ENCODE results near the gene CORO2B. TPM values are rescaled to one million over a fixed set of nuclear protein-coding genes. Genes with fewer than 3 reads are reported as not detected.

CORO2B gene
- total RNA-seq, 2 donors from 2014 or later: 0.07 TPM; not detected in 1

DNA sequence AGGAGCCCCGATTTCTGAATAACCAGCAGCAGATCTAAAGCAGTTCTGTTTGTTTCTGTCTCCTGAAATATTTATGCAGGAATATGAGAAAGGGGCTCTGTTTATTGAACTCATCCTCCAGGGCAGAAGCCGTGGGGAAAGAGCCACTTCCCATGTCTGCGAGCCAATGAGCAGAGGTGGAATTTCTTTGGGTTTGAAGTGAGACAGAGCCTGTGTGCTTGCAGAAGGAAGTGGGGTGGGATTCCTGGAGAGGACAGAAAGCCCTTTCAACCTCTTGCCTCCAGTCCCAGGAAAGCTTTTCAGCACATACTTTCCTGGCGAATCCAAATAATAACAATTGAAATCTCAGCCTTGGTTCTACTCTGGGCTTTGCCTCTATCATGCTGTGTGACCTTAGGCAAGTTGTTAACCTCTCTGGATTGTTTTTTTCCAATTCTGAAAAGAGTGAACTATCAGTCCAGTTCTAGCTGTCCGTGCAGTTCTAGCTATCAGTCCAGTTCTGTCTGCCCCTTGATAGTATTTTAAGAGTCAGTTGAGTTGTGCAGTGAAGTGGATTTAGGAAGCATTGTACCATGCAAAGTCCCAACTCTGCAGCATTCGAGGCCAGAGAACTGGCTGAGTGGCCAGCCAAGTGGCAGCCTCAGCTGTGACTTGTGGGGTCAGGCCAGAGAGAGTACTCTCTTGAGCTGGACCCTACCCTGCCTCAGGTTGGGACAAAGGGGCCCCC lies 15.9 kb downstream of the CORO2B start:
- H3K36me3 Mint-ChIP-seq (ENCODE audit: insufficient read depth in 2 of 2): no peaks in the 10 kb centered on the region
- no peak overlapping the region for H3K27ac Mint-ChIP-seq
- ATAC-seq (replicated peaks in 1 of 2) (no peak), DNase-seq (no peak)
- no peak overlapping the region for H3K4me3 Mint-ChIP-seq
- peaks cover 23% of the 10 kb centered on the region for H3K27me3 Mint-ChIP-seq (ENCODE audit: low read depth)
- no peaks in the 10 kb centered on the region for H3K9me3 Mint-ChIP-seq
- H3K4me1 Mint-ChIP-seq (ENCODE audit: low read depth): no peaks in the 10 kb centered on the region

- Mint-ChIP-seq H3K4me3 (no peak overlapping the region), H3K9me3 (no peaks in the 10 kb centered on the region), H3K27me3 (ENCODE audit: low read depth) (peaks cover 23% of the 10 kb centered on the region), H3K27ac (no peak overlapping the region), H3K36me3 (ENCODE audit: insufficient read depth in 2 of 2) (no peaks in the 10 kb centered on the region), H3K4me1 (ENCODE audit: low read depth) (no peaks in the 10 kb centered on the region)
- DNase-seq (no peak), ATAC-seq (replicated peaks in 1 of 2) (no peak)
Measured at GRCh38 chr15:68595260-68595564, 16.4 kb downstream of the CORO2B start.

GRCh38 chr15:68595761-68596160 lies 17.0 kb downstream of the CORO2B start:
- Mint-ChIP-seq H3K4me1 (ENCODE audit: low read depth) (no peaks in the 10 kb centered on the region), H3K27me3 (ENCODE audit: low read depth) (peaks cover 22% of the 10 kb centered on the region), H3K36me3 (ENCODE audit: insufficient read depth in 2 of 2) (no peaks in the 10 kb centered on the region), H3K27ac (no peak overlapping the region), H3K9me3 (no peaks in the 10 kb centered on the region), H3K4me3 (no peak overlapping the region)
- DNase-seq (no peak), ATAC-seq (replicated peaks in 1 of 2) (no peak)

- Mint-ChIP-seq H3K27me3 (ENCODE audit: low read depth) (peaks cover 16% of the 10 kb centered on the region), H3K9me3 (no peaks in the 10 kb centered on the region), H3K4me1 (ENCODE audit: low read depth) (no peaks in the 10 kb centered on the region), H3K27ac (no peak overlapping the region), H3K4me3 (no peak overlapping the region), H3K36me3 (ENCODE audit: insufficient read depth in 2 of 2) (no peaks in the 10 kb centered on the region)
- ATAC-seq (replicated peaks in 1 of 2) (no peak), DNase-seq (no peak)
Measured at GRCh38 chr15:68596691-68597090, 17.9 kb downstream of the CORO2B start.

- Mint-ChIP-seq H3K4me3 (no peak overlapping the region), H3K27ac (no peak overlapping the region)
Measured at GRCh38 chr15:68597581-68597980, 18.8 kb downstream of the CORO2B start.

DNA sequence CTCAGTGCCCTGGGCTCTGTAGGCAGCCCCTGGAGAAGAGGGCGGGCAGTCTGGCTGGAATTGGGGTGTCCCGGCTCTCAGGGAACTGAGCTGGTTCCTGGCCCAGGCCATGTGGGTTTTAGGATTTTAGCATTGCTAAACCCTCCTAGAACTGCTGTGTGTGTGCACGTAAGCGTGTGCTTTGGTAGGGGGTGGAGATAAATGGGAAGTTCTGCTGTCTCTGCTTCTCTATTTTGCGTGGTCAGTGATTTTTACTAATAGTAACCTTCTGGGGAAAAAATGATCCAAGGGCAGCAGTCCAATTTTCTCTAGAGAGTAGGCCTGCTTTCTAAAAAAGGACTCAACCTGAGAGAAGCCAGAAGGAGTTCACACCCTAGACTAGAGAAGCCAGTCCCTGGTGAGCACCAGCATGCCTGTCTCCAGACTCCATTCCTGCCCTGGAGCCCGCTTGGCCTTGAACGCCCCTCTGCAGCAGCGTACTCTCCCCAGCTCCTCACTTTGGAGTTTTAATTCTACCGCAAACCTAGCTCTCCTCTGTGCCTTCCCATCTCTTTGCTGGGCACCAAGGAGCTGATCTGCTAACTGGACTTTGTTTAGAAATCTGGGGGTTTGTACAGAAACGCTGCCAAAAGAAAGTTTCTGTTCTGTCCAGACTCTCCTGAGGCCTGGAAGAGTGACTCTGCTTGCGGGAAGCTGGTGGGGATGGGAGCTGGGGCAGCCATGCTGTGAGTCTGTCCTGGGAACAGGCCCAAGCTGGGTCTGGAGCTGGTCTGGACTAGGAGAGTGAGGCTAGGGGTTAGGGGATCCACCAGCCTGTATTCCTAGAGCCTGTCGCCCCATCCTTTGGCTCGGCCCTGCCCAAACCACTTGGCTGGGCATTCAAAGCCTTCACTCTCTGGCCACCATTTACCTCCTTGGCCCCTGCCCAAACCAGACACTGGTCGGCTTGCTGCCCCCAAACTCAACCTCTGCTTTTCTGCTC lies 19.7 kb downstream of the CORO2B start:
- H3K27me3 Mint-ChIP-seq (ENCODE audit: low read depth): peaks cover 5% of the 10 kb centered on the region
- no peak for DNase-seq
- no peak overlapping the region for H3K27ac Mint-ChIP-seq
- ATAC-seq (replicated peaks in 1 of 2): no peak
- no peaks in the 10 kb centered on the region for H3K9me3 Mint-ChIP-seq
- H3K4me1 Mint-ChIP-seq (ENCODE audit: low read depth): no peaks in the 10 kb centered on the region
- H3K36me3 Mint-ChIP-seq (ENCODE audit: insufficient read depth in 2 of 2): no peaks in the 10 kb centered on the region
- H3K4me3 Mint-ChIP-seq: no peak overlapping the region

More at GRCh38 chr15:68597581-68597980, 18.8 kb downstream of the CORO2B start:
- Mint-ChIP-seq H3K27me3 (ENCODE audit: low read depth) (peaks cover 10% of the 10 kb centered on the region), H3K36me3 (ENCODE audit: insufficient read depth in 2 of 2) (no peaks in the 10 kb centered on the region), H3K4me1 (ENCODE audit: low read depth) (no peaks in the 10 kb centered on the region), H3K9me3 (no peaks in the 10 kb centered on the region)
- DNase-seq: no peak
- no peak for ATAC-seq (replicated peaks in 1 of 2)

GRCh38 chr15:68599153-68599545 lies 20.4 kb downstream of the CORO2B start:
- Mint-ChIP-seq H3K36me3 (ENCODE audit: insufficient read depth in 2 of 2) (no peaks in the 10 kb centered on the region), H3K9me3 (no peaks in the 10 kb centered on the region), H3K4me1 (ENCODE audit: low read depth) (no peaks in the 10 kb centered on the region), H3K27ac (no peak overlapping the region), H3K4me3 (no peak overlapping the region), H3K27me3 (ENCODE audit: low read depth) (no peaks in the 10 kb centered on the region)
- ATAC-seq (replicated peaks in 1 of 2): no peak
- no peak for DNase-seq

- ATAC-seq (replicated peaks in 1 of 2) (no peak), DNase-seq (no peak)
- no peaks in the 10 kb centered on the region for H3K9me3 Mint-ChIP-seq
- H3K4me1 Mint-ChIP-seq (ENCODE audit: low read depth): no peaks in the 10 kb centered on the region
- no peaks in the 10 kb centered on the region for H3K27me3 Mint-ChIP-seq (ENCODE audit: low read depth)
- H3K4me3 Mint-ChIP-seq: no peak overlapping the region
- no peak overlapping the region for H3K27ac Mint-ChIP-seq
- no peaks in the 10 kb centered on the region for H3K36me3 Mint-ChIP-seq (ENCODE audit: insufficient read depth in 2 of 2)
Measured at GRCh38 chr15:68599560-68600071, 20.8 kb downstream of the CORO2B start.

DNA sequence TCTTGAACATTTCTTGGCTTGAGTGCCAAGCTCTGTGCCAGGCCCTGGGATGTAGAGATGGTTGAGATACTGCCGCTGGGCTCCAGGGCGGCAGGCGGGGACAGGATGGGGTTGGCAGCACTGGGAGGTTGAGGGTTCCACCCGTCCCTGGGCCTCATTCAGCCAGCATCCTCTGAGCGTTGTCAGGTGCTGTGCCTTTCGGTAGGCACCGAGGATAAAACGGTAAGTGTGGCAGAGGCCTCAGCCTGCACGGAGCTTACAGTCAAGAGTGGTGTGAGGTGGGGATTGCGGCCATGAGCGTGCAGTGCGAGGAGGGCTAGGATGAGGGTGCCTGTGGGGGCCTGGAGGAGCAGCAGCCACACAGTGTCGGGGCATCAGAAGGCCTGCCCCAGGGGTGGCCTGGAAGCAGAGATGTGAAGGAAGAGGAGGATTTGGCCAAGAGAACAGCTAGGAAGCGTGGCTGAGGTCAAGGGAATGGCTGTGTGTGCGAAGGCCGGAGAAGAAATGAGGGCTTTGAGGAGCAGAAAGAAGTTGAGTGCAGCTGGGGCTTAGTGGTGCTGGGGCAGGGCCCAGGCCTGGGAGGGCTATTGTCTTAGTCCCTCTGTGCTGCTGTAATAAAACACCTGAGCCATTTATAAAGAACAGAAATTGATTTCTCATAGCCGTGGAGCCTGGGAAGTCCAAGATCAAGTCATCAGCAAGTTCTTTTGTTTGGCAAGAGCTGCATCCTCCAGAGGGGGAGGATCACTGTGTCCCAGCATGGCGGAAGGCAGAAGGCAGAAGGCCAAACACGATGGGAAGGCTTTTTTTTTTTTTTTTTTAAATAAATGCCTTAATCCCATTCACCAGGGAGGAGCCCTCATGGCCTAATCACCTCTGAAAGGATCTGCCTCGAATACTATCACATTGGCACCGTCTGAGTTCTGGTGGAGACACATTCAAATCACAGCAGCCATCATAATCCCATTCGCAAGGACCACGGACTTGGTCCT lies 22.7 kb downstream of the CORO2B start:
- no peak overlapping the region for H3K4me3 Mint-ChIP-seq
- H3K9me3 Mint-ChIP-seq: no peaks in the 10 kb centered on the region
- H3K36me3 Mint-ChIP-seq (ENCODE audit: insufficient read depth in 2 of 2): no peaks in the 10 kb centered on the region
- DNase-seq (no peak), ATAC-seq (replicated peaks in 1 of 2) (no peak)
- H3K4me1 Mint-ChIP-seq (ENCODE audit: low read depth): no peaks in the 10 kb centered on the region
- no peaks in the 10 kb centered on the region for H3K27me3 Mint-ChIP-seq (ENCODE audit: low read depth)
- H3K27ac Mint-ChIP-seq: no peak overlapping the region

DNA sequence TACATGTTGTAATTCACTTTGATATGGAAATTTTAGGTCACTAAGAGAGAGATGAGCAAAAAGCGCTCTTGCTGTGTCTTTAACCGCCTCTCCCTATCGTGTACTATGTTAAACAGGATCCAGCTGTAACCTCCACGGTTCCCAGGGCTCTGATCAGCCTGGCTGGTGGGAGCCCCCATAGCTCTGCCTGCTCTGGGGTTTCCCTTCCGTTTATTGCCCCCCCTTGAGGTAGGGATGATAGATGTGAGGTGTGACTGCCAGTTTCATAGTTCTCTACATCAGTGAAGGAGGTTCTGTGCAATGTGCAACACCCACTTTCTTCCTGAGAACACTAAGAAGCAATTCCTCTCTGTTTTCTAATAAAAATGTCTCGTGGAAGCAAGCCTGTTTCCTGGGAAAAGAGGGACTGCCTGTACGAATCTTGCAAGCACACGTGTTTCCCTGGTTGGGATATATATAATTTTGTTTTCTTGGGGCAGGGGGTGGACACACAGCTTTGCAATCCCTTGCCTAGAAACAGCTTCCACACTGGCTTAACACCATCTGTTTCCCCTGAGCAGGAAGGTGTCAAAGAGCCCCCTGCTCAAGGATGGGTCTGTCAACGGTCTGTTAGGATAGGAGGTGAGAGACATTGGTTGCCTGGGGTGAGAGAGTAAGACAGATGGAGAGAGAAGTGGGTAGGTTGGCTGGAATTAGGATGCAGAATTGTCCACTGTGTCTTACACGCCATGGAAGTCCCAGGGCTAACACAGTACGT lies 23.8 kb downstream of the CORO2B start:
- Mint-ChIP-seq H3K27ac (no peak overlapping the region), H3K36me3 (ENCODE audit: insufficient read depth in 2 of 2) (no peaks in the 10 kb centered on the region), H3K4me1 (ENCODE audit: low read depth) (no peaks in the 10 kb centered on the region), H3K9me3 (no peaks in the 10 kb centered on the region), H3K27me3 (ENCODE audit: low read depth) (no peaks in the 10 kb centered on the region), H3K4me3 (no peak overlapping the region)
- ATAC-seq (replicated peaks in 1 of 2) (no peak), DNase-seq (no peak)

DNA sequence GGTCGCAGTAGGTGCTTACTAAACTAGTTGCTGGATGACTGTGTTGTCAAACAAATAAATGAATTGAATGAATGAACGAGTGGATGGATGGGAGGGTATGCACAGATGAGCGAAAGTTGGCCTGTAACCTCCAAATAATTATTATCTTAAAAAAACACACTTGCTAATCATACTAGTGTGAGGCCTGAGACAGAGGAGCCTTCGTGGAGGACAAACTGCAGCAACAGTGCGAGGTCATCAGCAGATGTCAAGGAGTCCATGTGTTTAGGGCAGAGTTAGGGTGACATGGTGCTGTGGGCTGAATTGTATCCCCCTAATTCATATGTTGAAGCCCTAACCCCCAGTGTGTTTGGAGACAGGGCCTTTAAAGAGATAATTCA lies 24.4 kb downstream of the CORO2B start:
- no peaks in the 10 kb centered on the region for H3K27me3 Mint-ChIP-seq (ENCODE audit: low read depth)
- no peak overlapping the region for H3K4me3 Mint-ChIP-seq
- H3K27ac Mint-ChIP-seq: no peak overlapping the region
- DNase-seq (no peak), ATAC-seq (replicated peaks in 1 of 2) (no peak)
- H3K36me3 Mint-ChIP-seq (ENCODE audit: insufficient read depth in 2 of 2): no peaks in the 10 kb centered on the region
- no peaks in the 10 kb centered on the region for H3K4me1 Mint-ChIP-seq (ENCODE audit: low read depth)
- H3K9me3 Mint-ChIP-seq: no peaks in the 10 kb centered on the region

DNA sequence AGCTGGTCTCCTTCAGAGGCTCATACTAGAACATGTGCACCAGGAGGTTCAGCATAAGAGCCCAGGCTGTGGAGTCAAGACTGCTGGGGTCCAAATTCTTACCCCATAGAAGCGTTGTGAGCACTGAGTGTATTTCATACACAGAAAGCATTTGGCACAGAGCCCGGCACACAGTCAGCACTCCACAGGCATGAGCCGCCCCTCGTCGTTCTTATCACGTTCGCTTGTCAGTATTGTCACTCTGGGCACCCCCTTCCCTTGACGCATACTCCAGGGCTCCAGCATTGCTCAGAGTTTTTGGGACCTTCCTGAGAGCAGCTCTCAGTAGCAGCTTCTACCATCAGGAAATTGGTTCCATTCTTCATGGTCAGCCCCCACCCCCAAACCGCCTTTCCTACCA lies 25.2 kb downstream of the CORO2B start:
- no peaks in the 10 kb centered on the region for H3K4me1 Mint-ChIP-seq (ENCODE audit: low read depth)
- H3K9me3 Mint-ChIP-seq: no peaks in the 10 kb centered on the region
- ATAC-seq (replicated peaks in 1 of 2) (no peak), DNase-seq (no peak)
- H3K4me3 Mint-ChIP-seq: no peak overlapping the region
- no peaks in the 10 kb centered on the region for H3K36me3 Mint-ChIP-seq (ENCODE audit: insufficient read depth in 2 of 2)
- H3K27me3 Mint-ChIP-seq (ENCODE audit: low read depth): no peaks in the 10 kb centered on the region
- no peak overlapping the region for H3K27ac Mint-ChIP-seq

All from activated T-cell treated with anti-CD3 and anti-CD28 coated beads, Interleukin-2, amount 50 U/mL, for 72 hours (primary cell).